Measurements from ENCODE around the gene GTSE1.
A peak's percentile ranks its signal among the peaks of the same experiment; 100 is the strongest.

The GTSE1 gene

DNA sequence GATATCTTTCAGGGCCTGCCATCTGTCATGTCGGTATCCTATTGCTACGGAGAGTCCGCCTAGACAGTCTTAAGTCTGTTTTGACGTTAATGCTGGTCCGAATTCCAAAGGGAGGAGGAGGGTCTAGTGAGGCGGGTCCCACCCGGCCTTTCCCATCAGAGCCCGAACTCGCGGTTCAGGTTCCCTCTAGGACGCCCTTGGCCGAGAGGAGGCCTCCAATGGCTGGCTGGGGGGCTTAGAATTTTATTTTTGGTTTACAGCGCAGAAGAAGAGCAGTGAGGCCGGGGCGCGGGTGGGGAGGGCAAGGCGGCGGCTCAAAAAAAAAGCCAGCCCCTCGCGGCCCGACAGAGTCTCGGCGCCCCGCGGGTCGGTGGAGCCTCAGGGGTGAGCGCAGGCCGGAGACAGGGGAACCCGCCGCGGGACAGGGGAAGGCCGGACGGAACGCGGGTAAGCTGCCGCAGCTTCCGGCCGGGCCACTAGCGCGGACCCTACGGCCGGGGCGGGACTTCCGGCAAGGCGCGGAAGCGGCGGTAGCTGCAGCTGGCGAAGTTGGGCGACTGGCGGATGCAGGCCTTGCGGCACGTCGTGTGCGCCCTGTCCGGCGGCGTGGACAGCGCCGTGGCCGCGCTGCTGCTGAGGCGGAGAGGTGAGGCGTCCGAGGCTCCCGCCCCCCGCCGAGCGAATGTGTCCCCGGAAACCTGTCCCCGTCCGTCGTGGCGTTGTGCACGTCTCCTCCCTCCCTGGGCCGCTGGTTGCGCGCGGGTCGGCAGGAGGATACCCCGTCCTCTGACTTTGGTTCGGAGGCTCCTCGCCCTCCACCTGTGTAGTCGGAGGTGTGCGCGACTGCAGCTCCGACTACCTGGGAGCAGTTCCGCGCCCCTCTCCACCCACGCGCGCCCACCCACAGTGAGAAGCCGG, 38.8 kb downstream of the GTSE1 start, which contains the start of gene TRMU:
Gene TRMU (plus strand): TSS at position 514 of the 918 bp plus-strand sequence. CDS start 51 bp downstream, at position 565.
- H4K20me1 ChIP-seq, result peaks cover 10 to 58% (median 32%) of the 10 kb centered on the region in 11 experiments; a peak in 19 of 22 replicates
- peak within 1 kb of the TSS; percentile 83 to 98 (median 94) for H3K4me2 ChIP-seq
- no peaks in the 10 kb centered on the region for H3K9me3 ChIP-seq (replicated peaks in 1 of 11)
- H3K4me1 ChIP-seq, result peaks cover 19 to 24% (median 22%) of the 10 kb centered on the region in 10 experiments
- peak within 1 kb of the TSS; percentile 70 to 99 (median 93) for H3K4me3 ChIP-seq
- peak within 1 kb of the TSS; percentile 80 to 92 (median 89) for H3K27ac ChIP-seq
- no peak for TF ChIP-seq Cebpa-rat (IDR thresholded peaks at IDR 0.05)
- H3K27me3 ChIP-seq, result no peaks in the 10 kb centered on the region
- H3K9ac ChIP-seq, result peak within 1 kb of the TSS; percentile 83 to 96 (median 88)
- H3K36me3 ChIP-seq, result peaks cover 31 to 70% (median 63%) of the 10 kb centered on the region in 11 experiments

DNA sequence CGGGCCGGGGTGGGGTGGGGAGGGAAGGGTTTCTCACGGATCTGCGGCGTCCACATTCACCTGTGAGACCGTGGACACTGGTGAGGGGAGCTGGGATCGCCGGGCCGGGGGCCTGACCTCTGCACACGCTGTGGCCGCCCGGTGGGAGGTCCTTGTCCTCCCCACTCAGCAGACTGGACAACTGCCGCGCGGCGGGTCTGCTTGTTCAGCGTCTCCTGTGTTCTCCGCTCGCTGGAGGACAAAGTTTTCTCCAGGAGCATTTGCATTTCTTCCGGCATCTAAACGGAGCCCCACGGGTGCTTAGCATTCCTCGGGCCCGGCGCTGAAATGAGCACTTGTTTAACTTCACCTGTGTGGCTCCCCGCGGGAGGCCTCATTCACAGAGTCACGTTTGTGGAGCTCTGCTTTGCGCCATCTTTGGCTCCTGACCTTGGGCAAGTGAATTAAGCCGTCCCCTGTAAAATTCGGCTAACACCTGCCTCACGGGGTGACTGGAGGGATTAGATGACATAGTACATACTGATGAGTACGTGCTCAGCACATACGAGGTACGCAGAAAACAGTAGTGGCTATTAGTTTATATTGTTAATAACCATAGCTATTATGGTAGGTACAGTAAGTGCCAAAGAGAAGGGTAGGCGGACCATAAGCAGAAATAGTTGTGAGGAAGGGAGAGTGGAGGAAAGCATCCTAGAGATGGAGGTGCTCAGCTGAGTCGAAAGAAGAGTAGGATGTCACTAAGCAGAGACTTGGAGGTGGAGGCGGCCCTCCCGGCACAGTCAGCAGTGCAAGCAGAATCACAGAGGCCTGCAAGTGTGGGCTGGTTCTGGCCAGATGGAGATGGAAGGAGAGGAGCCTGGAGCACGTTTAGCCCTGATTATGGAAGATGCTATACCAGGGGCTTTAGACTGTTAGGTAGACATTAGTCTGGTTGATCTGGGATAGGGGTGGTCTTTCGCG, 39.7 kb downstream of the GTSE1 start:
- no peak for TF ChIP-seq Cebpa-rat (IDR thresholded peaks at IDR 0.05)
- Histone ChIP-seq H3K4me2 (peak overlapping the region; percentile 83 to 98 (median 94)), H3K9me3 (replicated peaks in 1 of 11) (no peaks in the 10 kb centered on the region), H3K4me3 (peak overlapping the region; percentile 70 to 99 (median 93)), H3K36me3 (peaks cover 39 to 70% (median 63%) of the 10 kb centered on the region in 11 experiments), H3K4me1 (peaks cover 19 to 24% (median 22%) of the 10 kb centered on the region in 10 experiments), H3K9ac (peak overlapping the region; percentile 83 to 96 (median 88)), H3K27me3 (no peaks in the 10 kb centered on the region), H4K20me1 (peaks cover 10 to 60% (median 37%) of the 10 kb centered on the region in 11 experiments; a peak in 19 of 22 replicates), H3K27ac (peak overlapping the region; percentile 80 to 92 (median 89))

DNA sequence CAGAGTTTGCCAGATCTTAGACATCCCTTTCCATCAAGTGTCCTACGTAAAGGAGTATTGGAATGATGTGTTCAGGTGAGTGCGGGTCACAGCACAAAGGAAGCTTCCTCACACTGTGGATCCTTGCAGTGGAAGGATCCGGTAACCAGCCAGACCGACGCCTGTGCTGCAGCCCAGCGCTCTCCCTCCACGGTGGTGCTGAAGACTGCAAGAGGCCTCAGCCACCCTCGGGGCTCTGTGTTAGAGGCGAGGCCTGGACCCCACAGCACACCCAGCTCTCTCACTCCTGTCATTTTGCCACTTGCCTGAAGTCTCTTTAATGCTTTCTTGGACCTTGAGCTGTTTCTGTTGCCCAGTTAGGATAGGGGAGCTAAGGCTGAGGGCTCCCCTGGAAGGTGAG, 41.2 kb downstream of the GTSE1 start:
- Histone ChIP-seq H3K27me3 (no peaks in the 10 kb centered on the region), H3K4me1 (peaks cover 19 to 24% (median 22%) of the 10 kb centered on the region in 10 experiments), H3K27ac (no peak overlapping the region), H3K4me3 (no peak overlapping the region), H3K9me3 (replicated peaks in 1 of 11) (no peaks in the 10 kb centered on the region), H4K20me1 (peaks cover 18 to 66% (median 51%) of the 10 kb centered on the region in 11 experiments; a peak in 20 of 22 replicates), H3K36me3 (peaks cover 54 to 70% (median 63%) of the 10 kb centered on the region in 11 experiments), H3K9ac (0 out of 22 replicates have a peak overlapping the region, but pooled peaks of 3 of the 11 experiments have one; percentile 4 to 90 (median 6)), H3K4me2 (no peak overlapping the region; a peak in 1 of 22 replicates)
- TF ChIP-seq Cebpa-rat (IDR thresholded peaks at IDR 0.05), result no peak

DNA sequence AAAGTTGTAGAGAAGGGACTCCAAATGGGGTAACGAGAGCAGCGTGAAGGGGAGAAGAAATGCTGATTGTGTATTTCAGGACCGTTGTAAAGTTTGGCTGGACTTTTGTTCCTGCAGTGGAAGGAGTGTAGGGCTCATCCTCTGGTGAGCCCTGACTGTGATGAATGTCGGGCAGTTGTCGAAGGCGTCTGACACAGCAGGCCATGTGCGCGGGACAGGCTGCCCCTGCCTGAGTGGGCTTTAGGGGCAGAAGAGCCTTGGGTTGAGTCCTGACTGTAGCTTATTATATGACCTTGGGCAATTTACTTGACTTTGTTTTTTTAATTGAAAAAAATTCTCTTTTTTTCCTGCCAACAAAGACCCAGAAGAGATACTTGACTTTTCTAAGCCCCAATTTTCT, 42.0 kb downstream of the GTSE1 start:
- Histone ChIP-seq H3K4me3 (no peak overlapping the region), H3K9ac (peak overlapping the region in 2 of 11 experiments; percentile 9 to 10; a peak in 1 of 22 replicates), H3K4me2 (no peak overlapping the region), H3K27ac (no peak overlapping the region), H4K20me1 (peaks cover 21 to 73% (median 59%) of the 10 kb centered on the region in 11 experiments; a peak in 20 of 22 replicates), H3K27me3 (no peaks in the 10 kb centered on the region), H3K9me3 (replicated peaks in 1 of 11) (no peaks in the 10 kb centered on the region), H3K36me3 (peaks cover 62 to 70% (median 64%) of the 10 kb centered on the region in 11 experiments), H3K4me1 (peaks cover 19 to 24% (median 22%) of the 10 kb centered on the region in 10 experiments)
- TF ChIP-seq Cebpa-rat (IDR thresholded peaks at IDR 0.05), result no peak

DNA sequence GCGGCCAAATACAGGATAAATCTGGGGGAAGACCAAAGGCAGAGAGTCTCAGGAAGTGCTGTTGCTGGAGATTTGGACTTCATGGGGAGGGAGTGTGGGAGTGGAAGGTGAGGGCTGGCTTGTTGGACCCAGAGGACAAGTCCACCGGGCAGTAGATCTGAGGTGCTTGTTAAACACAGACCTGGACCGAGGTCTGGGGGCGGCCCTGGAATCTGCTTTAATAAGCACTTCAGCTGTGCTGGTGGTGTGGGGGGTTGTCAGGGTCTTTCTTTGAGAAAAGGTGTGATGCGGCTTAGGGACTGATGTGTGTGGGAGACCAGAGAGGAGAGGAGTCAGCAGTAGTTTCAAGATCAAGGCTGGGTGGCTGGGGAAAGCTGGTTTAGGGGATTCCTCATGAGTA, 43.3 kb downstream of the GTSE1 start:
- Histone ChIP-seq H3K36me3 (peaks cover 75 to 81% (median 77%) of the 10 kb centered on the region in 11 experiments), H3K27me3 (no peaks in the 10 kb centered on the region), H3K4me3 (no peak overlapping the region), H3K4me1 (peaks cover 12 to 17% (median 15%) of the 10 kb centered on the region in 10 experiments), H3K9me3 (replicated peaks in 1 of 11) (no peaks in the 10 kb centered on the region), H3K27ac (no peak overlapping the region), H4K20me1 (peaks cover 21 to 86% (median 70%) of the 10 kb centered on the region in 11 experiments; a peak in 20 of 22 replicates), H3K4me2 (no peak overlapping the region), H3K9ac (no peak overlapping the region)
- no peak for TF ChIP-seq Cebpa-rat (IDR thresholded peaks at IDR 0.05)

DNA sequence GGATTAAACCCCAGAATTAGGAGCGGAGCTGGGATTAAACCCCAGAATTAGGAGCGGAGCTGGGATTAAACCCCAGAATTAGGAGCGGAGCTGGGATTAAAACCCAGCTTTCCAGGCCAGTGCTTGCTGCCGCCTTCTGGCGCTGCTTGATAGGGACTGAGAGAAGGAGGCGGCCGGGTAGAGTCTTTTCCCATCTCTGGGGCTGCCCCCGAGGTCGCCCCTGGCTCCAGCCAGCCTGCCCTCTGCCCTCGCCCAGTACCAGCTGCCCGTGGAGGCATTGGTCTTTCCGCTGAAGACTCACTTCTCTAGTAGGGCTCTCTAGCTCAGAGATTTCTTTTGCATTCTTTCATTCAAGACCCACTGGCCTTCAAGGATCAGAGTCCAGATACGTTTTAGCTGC, 44.0 kb downstream of the GTSE1 start:
- Histone ChIP-seq H3K9me3 (replicated peaks in 1 of 11) (no peaks in the 10 kb centered on the region), H3K9ac (no peak overlapping the region), H4K20me1 (peaks cover 26 to 93% (median 73%) of the 10 kb centered on the region in 11 experiments; a peak in 20 of 22 replicates), H3K4me1 (peaks cover 10 to 15% (median 13%) of the 10 kb centered on the region in 10 experiments), H3K27me3 (no peaks in the 10 kb centered on the region), H3K4me2 (no peak overlapping the region), H3K27ac (no peak overlapping the region), H3K36me3 (peaks cover 82 to 88% (median 85%) of the 10 kb centered on the region in 11 experiments), H3K4me3 (no peak overlapping the region)
- no peak for TF ChIP-seq Cebpa-rat (IDR thresholded peaks at IDR 0.05)

DNA sequence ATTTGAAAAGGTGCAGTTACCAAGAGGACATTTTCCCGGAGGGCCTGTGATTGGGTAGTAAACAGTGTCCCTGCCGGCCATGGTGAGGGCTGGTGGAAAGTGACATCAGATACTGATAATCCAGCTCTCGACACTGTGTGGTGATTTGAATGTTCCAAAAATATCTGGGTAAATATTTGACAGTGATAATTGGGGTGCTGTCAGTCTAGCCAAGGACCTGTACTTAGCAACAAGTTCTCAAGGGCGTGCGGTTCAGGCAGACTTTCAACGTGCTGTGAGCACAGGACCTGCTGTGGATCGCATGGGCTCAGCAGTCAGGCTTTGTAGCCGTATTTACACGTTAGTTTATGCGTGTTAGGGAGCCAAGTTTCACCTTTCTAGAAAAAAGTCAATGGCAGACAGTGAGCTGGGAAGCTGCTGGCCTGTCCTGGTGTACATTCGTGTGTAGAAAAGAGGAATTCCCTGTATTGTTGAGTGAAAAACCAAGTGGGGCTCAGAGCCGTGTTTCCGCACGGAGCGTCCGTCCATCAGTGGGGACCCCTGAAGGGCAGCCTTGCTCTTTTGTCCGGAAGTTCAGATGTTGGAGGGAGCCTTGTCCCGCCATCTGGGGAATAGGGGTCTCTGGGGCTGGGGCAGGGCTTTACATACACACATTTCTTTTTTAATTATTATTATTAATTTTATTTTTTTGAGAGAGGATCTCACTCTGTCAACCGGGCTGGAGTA, 50.2 kb downstream of the GTSE1 start:
- Histone ChIP-seq H4K20me1 (peaks cover 27 to 99% (median 91%) of the 10 kb centered on the region in 11 experiments; a peak in 21 of 22 replicates), H3K9me3 (replicated peaks in 1 of 11) (no peaks in the 10 kb centered on the region), H3K9ac (no peak overlapping the region), H3K27ac (no peak overlapping the region), H3K27me3 (no peaks in the 10 kb centered on the region), H3K36me3 (peaks cover 99 to 100% (median 100%) of the 10 kb centered on the region in 11 experiments), H3K4me1 (peaks cover 0 to 7% (median 3%) of the 10 kb centered on the region in 10 experiments; a peak in 7 of 20 replicates), H3K4me3 (no peak overlapping the region), H3K4me2 (no peak overlapping the region)
- TF ChIP-seq Cebpa-rat (IDR thresholded peaks at IDR 0.05), result no peak

DNA sequence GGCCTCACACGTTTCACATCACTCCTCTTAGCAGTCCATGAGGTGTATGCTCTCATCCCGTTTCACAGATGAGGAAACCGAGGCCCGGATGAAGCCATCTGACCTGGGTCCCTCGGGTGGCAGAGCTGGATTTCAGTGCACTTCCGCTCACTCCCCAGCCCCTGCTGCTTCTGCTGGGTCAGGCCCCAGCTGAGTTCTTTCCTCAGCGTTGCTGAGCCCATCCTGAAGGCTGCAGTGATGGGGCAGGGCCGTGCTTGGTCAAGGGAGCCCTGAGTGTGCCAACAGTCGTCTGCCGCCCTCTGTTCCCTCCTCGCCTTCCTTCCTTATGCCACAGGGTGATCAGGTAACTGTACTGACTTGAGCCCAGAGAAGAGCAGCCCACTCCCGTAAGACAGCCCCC, 51.0 kb downstream of the GTSE1 start:
- Histone ChIP-seq H3K27me3 (no peaks in the 10 kb centered on the region), H3K27ac (no peak overlapping the region), H3K4me2 (no peak overlapping the region), H3K4me3 (no peak overlapping the region), H3K9me3 (replicated peaks in 1 of 11) (no peaks in the 10 kb centered on the region), H4K20me1 (peaks cover 28 to 99% (median 91%) of the 10 kb centered on the region in 11 experiments; a peak in 21 of 22 replicates), H3K36me3 (peaks cover 99 to 100% (median 100%) of the 10 kb centered on the region in 11 experiments), H3K4me1 (peaks cover 0 to 15% (median 11%) of the 10 kb centered on the region in 10 experiments; a peak in 16 of 20 replicates), H3K9ac (no peak overlapping the region)
- no peak for TF ChIP-seq Cebpa-rat (IDR thresholded peaks at IDR 0.05)

All from BLaER1 treated with 17β-estradiol and CSF1 and Interleukin-3, amounts not matched to agents 10 nM and 100 nM (cell line).